ENCODE data around the gene SVOPL. TPM values are rescaled to one million over a fixed set of nuclear protein-coding genes. Genes with fewer than 3 reads are reported as not detected.

The SVOPL gene
- total RNA-seq, 1 experiment from 2014 or later, result 0.78 TPM

GRCh38 chr7:138654616-138655015, 46.5 kb downstream of the SVOPL start:
- BruUV-seq (replicated peaks), result no TSS peak
- TF ChIP-seq CTCF (IDR thresholded peaks at IDR 0.05; ENCODE audit: unreplicated experiment), result no peak
- Mint-ChIP-seq H3K4me3 (ENCODE audit: low read depth, unreplicated experiment) (no peak overlapping the region), H3K27ac (ENCODE audit: unreplicated experiment) (no peak overlapping the region), H3K4me1 (ENCODE audit: low read depth, unreplicated experiment) (peaks cover 9% of the 10 kb centered on the region), H3K9me3 (ENCODE audit: low read depth, unreplicated experiment) (no peaks in the 10 kb centered on the region), H3K27me3 (ENCODE audit: unreplicated experiment) (no peaks in the 10 kb centered on the region), H3K36me3 (ENCODE audit: insufficient read depth, unreplicated experiment) (no peaks in the 10 kb centered on the region)
- CTCF ChIA-PET, result no interaction called here
- intact Hi-C loops (cut with micrococcal nuclease; ENCODE audit: unreplicated experiment), result no loop called here
- DNase-seq, result no peak

GRCh38 chr7:138649506-138649905, 51.7 kb downstream of the SVOPL start:
- no peak for TF ChIP-seq CTCF (IDR thresholded peaks at IDR 0.05; ENCODE audit: unreplicated experiment)
- DNase-seq, result no peak
- H3K36me3 Mint-ChIP-seq (ENCODE audit: insufficient read depth, unreplicated experiment), result no peaks in the 10 kb centered on the region
- no peaks in the 10 kb centered on the region for H3K27me3 Mint-ChIP-seq (ENCODE audit: unreplicated experiment)
- no peak overlapping the region for H3K27ac Mint-ChIP-seq (ENCODE audit: unreplicated experiment)
- H3K9me3 Mint-ChIP-seq (ENCODE audit: low read depth, unreplicated experiment), result no peaks in the 10 kb centered on the region
- BruUV-seq (replicated peaks), result no TSS peak
- H3K4me3 Mint-ChIP-seq (ENCODE audit: low read depth, unreplicated experiment), result no peak overlapping the region
- intact Hi-C loops (cut with micrococcal nuclease; ENCODE audit: unreplicated experiment), result no loop called here
- CTCF ChIA-PET, result no interaction called here
- no peaks in the 10 kb centered on the region for H3K4me1 Mint-ChIP-seq (ENCODE audit: low read depth, unreplicated experiment)

GRCh38 chr7:138645284-138645683, 55.9 kb downstream of the SVOPL start:
- no peaks in the 10 kb centered on the region for H3K36me3 Mint-ChIP-seq (ENCODE audit: insufficient read depth, unreplicated experiment)
- H3K4me1 Mint-ChIP-seq (ENCODE audit: low read depth, unreplicated experiment), result no peaks in the 10 kb centered on the region
- no peak for DNase-seq
- intact Hi-C loops (cut with micrococcal nuclease; ENCODE audit: unreplicated experiment), result no loop called here
- H3K27ac Mint-ChIP-seq (ENCODE audit: unreplicated experiment), result no peak overlapping the region
- no peak for TF ChIP-seq CTCF (IDR thresholded peaks at IDR 0.05; ENCODE audit: unreplicated experiment)
- no peaks in the 10 kb centered on the region for H3K27me3 Mint-ChIP-seq (ENCODE audit: unreplicated experiment)
- H3K4me3 Mint-ChIP-seq (ENCODE audit: low read depth, unreplicated experiment), result no peak overlapping the region
- no peaks in the 10 kb centered on the region for H3K9me3 Mint-ChIP-seq (ENCODE audit: low read depth, unreplicated experiment)
- no TSS peak for BruUV-seq (replicated peaks)
- CTCF ChIA-PET, result no interaction called here

GRCh38 chr7:138632826-138633602, 68.1 kb downstream of the SVOPL start:
- H3K4me3 Mint-ChIP-seq (ENCODE audit: low read depth, unreplicated experiment), result no peak overlapping the region
- H3K36me3 Mint-ChIP-seq (ENCODE audit: insufficient read depth, unreplicated experiment), result no peaks in the 10 kb centered on the region
- no peaks in the 10 kb centered on the region for H3K4me1 Mint-ChIP-seq (ENCODE audit: low read depth, unreplicated experiment)
- no TSS peak for BruUV-seq (replicated peaks)
- TF ChIP-seq CTCF (IDR thresholded peaks at IDR 0.05; ENCODE audit: unreplicated experiment), result no peak
- H3K27ac Mint-ChIP-seq (ENCODE audit: unreplicated experiment), result no peak overlapping the region
- intact Hi-C loops (cut with micrococcal nuclease; ENCODE audit: unreplicated experiment), result no loop called here
- DNase-seq, result no peak
- H3K27me3 Mint-ChIP-seq (ENCODE audit: unreplicated experiment), result no peaks in the 10 kb centered on the region
- no peaks in the 10 kb centered on the region for H3K9me3 Mint-ChIP-seq (ENCODE audit: low read depth, unreplicated experiment)
- CTCF ChIA-PET, result no interaction called here

Data from Calu3 (cell line).